A549 (cell line): ENCODE results near the gene EIF4E2. TPM values are rescaled to one million over a fixed set of nuclear protein-coding genes. Genes with fewer than 3 reads are reported as not detected.

Source experiments
- ATAC-seq, 2 experiments: fragments of 200-7000 bp in 1 of 2; fragments of >200 bp in 1 of 2; cut with Nextera tagmentation in 1 of 2; cut with Tn5 transposase in 1 of 2; 3 replicates each; pipeline versions ENCODE4 v1.8.0 to v1.9.1; 2018 to 2020; ENCODE audit warnings: mild to moderate bottlenecking in 1 of 2, moderate library complexity in 1 of 2
- CTCF ChIA-PET: fragments of 300-600 bp; sonication (Branson Sonifier 250); formaldehyde crosslinking; extraction: SDS; loops from one replicate; lab custom pipeline; 2021; ENCODE audit warnings: antibody characterized with exemption, inconsistent platforms; lab: Yijun Ruan, JAX
- POLR2A ChIA-PET: fragments of 350-600 bp; formaldehyde crosslinking; extraction: SDS; loops from one replicate; lab custom pipeline; 2021; ENCODE audit warnings: antibody characterized with exemption, inconsistent platforms; lab: Yijun Ruan, JAX
- DNase-seq, 2 experiments: peaks; one replicate each; pipeline versions ENCODE4 v3.0.0 to v3.0.0-alpha.2; 2011 to 2016; ENCODE audit warnings: low read depth in 1 of 2, low spot score in 1 of 2
- FAIRE-seq: peaks from 2 replicates; lab custom pipeline; 2011; peaks lifted over from hg19 to GRCh38; lab: Jason Lieb, UNC
- H3K27ac ChIP-seq, 2 experiments: fragments of >200 bp; sonication (Bioruptor Twin); formaldehyde crosslinking; 3 replicates each; pipeline ENCODE4 v1.5.1; 2016 to 2017
- H3K4me1 ChIP-seq: fragments of >200 bp; sonication (Bioruptor Twin); formaldehyde crosslinking; 3 replicates; pipeline ENCODE4 v1.6.1; 2016
- H3K4me2 ChIP-seq: fragments of >200 bp; sonication (Bioruptor Twin); formaldehyde crosslinking; 3 replicates; pipeline ENCODE4 v1.6.1; 2016
- H3K4me3 ChIP-seq: fragments of >200 bp; sonication (Bioruptor Twin); formaldehyde crosslinking; 3 replicates; pipeline ENCODE4 v1.5.1; 2016
- H3K9me3 ChIP-seq: fragments of >200 bp; sonication (Bioruptor Twin); formaldehyde crosslinking; 3 replicates; pipeline ENCODE4 v1.6.1; 2016
- CBX2 ChIP-seq: fragments of 200-600 bp; sonication (generic); IDR thresholded peaks from 2 replicates; pipeline ENCODE4 v1.6.1; 2016; ENCODE audit warnings: low read depth, mild to moderate bottlenecking, borderline replicate concordance
- CEBPB ChIP-seq, 2 experiments: fragments of >200 bp in 1 of 2; sonication (Bioruptor Twin) in 1 of 2; formaldehyde crosslinking in 1 of 2; IDR thresholded peaks; 2 replicates each; pipeline ENCODE4 v1.6.1; 2012 to 2016
- CHD4 ChIP-seq: fragments of 200-600 bp; sonication (generic); IDR thresholded peaks from 2 replicates; pipeline ENCODE4 v1.6.1; 2016; ENCODE audit warnings: antibody characterized with exemption, mild to moderate bottlenecking, borderline replicate concordance
- EP300 ChIP-seq, 2 experiments: fragments of >200 bp; sonication (Bioruptor Twin); formaldehyde crosslinking; IDR thresholded peaks; 2 replicates in 1 of 2; 3 replicates in 1 of 2; pipeline ENCODE4 v1.6.1; 2016 to 2017
- FOSL2 ChIP-seq, 2 experiments: fragments of 450-650 bp in 1 of 2; fragments of >200 bp in 1 of 2; sonication (Bioruptor Twin) in 1 of 2; formaldehyde crosslinking; IDR thresholded peaks; 2 replicates each; pipeline versions ENCODE4 v1.5.0 to v1.6.1; 2016 to 2020; ENCODE audit warnings: mild to moderate bottlenecking in 1 of 2, moderate library complexity in 1 of 2
- FOXS1 ChIP-seq: fragments of 250-450 bp; sonication (Bioruptor Pico); IDR thresholded peaks from 2 replicates; pipeline ENCODE4 v1.5.0; 2020; ENCODE audit warnings: mild to moderate bottlenecking, moderate library complexity
- HDAC2 ChIP-seq: fragments of 200-600 bp; sonication (generic); IDR thresholded peaks from 2 replicates; pipeline ENCODE4 v1.6.1; 2016
- HEYL ChIP-seq: fragments of 250-450 bp; sonication (Bioruptor Pico); IDR thresholded peaks from 2 replicates; pipeline ENCODE4 v1.8.0; 2021; ENCODE audit warnings: mild to moderate bottlenecking, moderate library complexity
- HOXA7 ChIP-seq: fragments of 250-450 bp; sonication (Bioruptor Pico); IDR thresholded peaks from 2 replicates; pipeline ENCODE4 v1.5.0; 2020; ENCODE audit warnings: mild to moderate bottlenecking, moderate library complexity
- HOXB13 ChIP-seq: fragments of 250-450 bp; sonication (Bioruptor Pico); IDR thresholded peaks from 2 replicates; pipeline ENCODE4 v1.5.0; 2020; ENCODE audit warnings: low read depth, mild to moderate bottlenecking, moderate library complexity
- JUN ChIP-seq, 2 experiments: fragments of >200 bp; sonication (Bioruptor Twin); formaldehyde crosslinking; IDR thresholded peaks; 2 replicates in 1 of 2; 3 replicates in 1 of 2; pipeline ENCODE4 v1.6.1; 2016 to 2017
- JUNB ChIP-seq: fragments of >200 bp; sonication (Bioruptor Twin); formaldehyde crosslinking; IDR thresholded peaks from 2 replicates; pipeline ENCODE4 v1.6.1; 2016
- KDM1A ChIP-seq: fragments of 200-600 bp; sonication (generic); IDR thresholded peaks from 2 replicates; pipeline ENCODE4 v1.6.1; 2016; ENCODE audit warnings: low read depth, mild to moderate bottlenecking
- MAFK ChIP-seq: fragments of 450-650 bp; IDR thresholded peaks from 2 replicates; pipeline ENCODE4 v1.6.1; 2014; ENCODE audit not compliant: partially characterized antibody
- NFE2L2 ChIP-seq: fragments of 150-350 bp; conservative IDR thresholded peaks from 2 replicates; pipeline ENCODE4 v1.6.1; 2014; ENCODE audit warnings: low read length
- NPAS2 ChIP-seq: fragments of 250-450 bp; sonication (Bioruptor Pico); IDR thresholded peaks from 2 replicates; pipeline ENCODE4 v1.8.0; 2022; ENCODE audit warnings: mild to moderate bottlenecking, moderate library complexity, borderline replicate concordance
- NR3C1 ChIP-seq: fragments of >200 bp; sonication (Bioruptor Twin); formaldehyde crosslinking; IDR thresholded peaks from 3 replicates; pipeline ENCODE4 v1.6.1; 2017
- POLR2A ChIP-seq: IDR thresholded peaks from 2 replicates; pipeline ENCODE4 v1.6.1; 2012; ENCODE audit warnings: mild to moderate bottlenecking, low read length
- POLR2AphosphoS2 ChIP-seq: conservative IDR thresholded peaks from 2 replicates; pipeline ENCODE4 v1.6.1; 2012; ENCODE audit warnings: low read length, improper control_type of control experiment, inconsistent platforms
- RARB ChIP-seq: fragments of 250-450 bp; sonication (Bioruptor Pico); IDR thresholded peaks from 2 replicates; pipeline ENCODE4 v1.8.0; 2021; ENCODE audit warnings: mild to moderate bottlenecking, moderate library complexity
- RCOR1 ChIP-seq: fragments of 150-350 bp; IDR thresholded peaks from 2 replicates; pipeline ENCODE4 v1.6.1; 2014; ENCODE audit warnings: antibody characterized with exemption, low read length, low read depth
- RFX5 ChIP-seq: fragments of 450-650 bp; IDR thresholded peaks from 2 replicates; pipeline ENCODE4 v1.7.1; 2014; ENCODE audit warnings: antibody characterized with exemption, mild to moderate bottlenecking, moderate library complexity
- SMC3 ChIP-seq: fragments of >200 bp; sonication (Bioruptor Twin); formaldehyde crosslinking; IDR thresholded peaks from 3 replicates; pipeline ENCODE4 v1.6.1; 2018; ENCODE audit warnings: inconsistent platforms
- TFCP2L1 ChIP-seq: fragments of 250-450 bp; sonication (Bioruptor Pico); IDR thresholded peaks from 2 replicates; pipeline ENCODE4 v1.5.0; 2021; ENCODE audit warnings: mild to moderate bottlenecking
- ZC3H11A ChIP-seq: fragments of 450-650 bp; IDR thresholded peaks from 2 replicates; pipeline ENCODE4 v1.6.1; 2014; ENCODE audit warnings: antibody characterized with exemption, mild to moderate bottlenecking
- ZFP36 ChIP-seq: fragments of 450-650 bp; IDR thresholded peaks from 2 replicates; pipeline ENCODE4 v1.6.1; 2014; ENCODE audit warnings: borderline replicate concordance; ENCODE audit not compliant: partially characterized antibody
- ZNF302 ChIP-seq: fragments of 250-450 bp; sonication (Bioruptor Pico); IDR thresholded peaks from 2 replicates; pipeline ENCODE4 v1.9.0; 2021; ENCODE audit warnings: inconsistent platforms, mild to moderate bottlenecking, moderate library complexity
- WGBS: methylation state at CpG from one replicate; pipeline ENCODE4 v1.1.6; 2017; ENCODE audit errors: missing lambda C conversion rate; 5-methylcytosine and 5-hydroxymethylcytosine counted together
- polyA plus RNA-seq, 4 experiments: library from polyadenylated mRNA; depleted of rRNA in 3 of 4; stranded (reverse); fragments of >200 nt; fragmentation: RNase III in 1 of 4; extraction: RNeasy Plus Mini Kit Qiagen cat#74134 plus additional on column Dnase treatment in 1 of 4; gene quantifications; 2 replicates in 3 of 4; 3 replicates in 1 of 4; pipeline ENCODE4 v1.2.3, GENCODE V29; 2011 to 2017
- TF ChIP-seq, protein P1 (sequence below): IDR thresholded peaks from 2 replicates; pipeline ENCODE4 v1.6.1; 2012; ENCODE audit warnings: low read depth, borderline replicate concordance
- TF ChIP-seq, protein P2 (sequence below): fragments of 200-600 bp; sonication (generic); IDR thresholded peaks from 2 replicates; pipeline ENCODE4 v1.6.1; 2016; ENCODE audit warnings: antibody characterized with exemption, mild to moderate bottlenecking, moderate library complexity
- TF ChIP-seq, protein P3 (sequence below): fragments of 250-450 bp; sonication (Bioruptor Pico); IDR thresholded peaks from 2 replicates; pipeline ENCODE4 v1.5.0; 2020; ENCODE audit warnings: low read depth, mild to moderate bottlenecking, moderate library complexity

EIF4E2 gene
- polyA plus RNA-seq, 2 of the 4 experiments (the other 2 are of a cell fraction): 49.1 to 177 TPM

DNA sequence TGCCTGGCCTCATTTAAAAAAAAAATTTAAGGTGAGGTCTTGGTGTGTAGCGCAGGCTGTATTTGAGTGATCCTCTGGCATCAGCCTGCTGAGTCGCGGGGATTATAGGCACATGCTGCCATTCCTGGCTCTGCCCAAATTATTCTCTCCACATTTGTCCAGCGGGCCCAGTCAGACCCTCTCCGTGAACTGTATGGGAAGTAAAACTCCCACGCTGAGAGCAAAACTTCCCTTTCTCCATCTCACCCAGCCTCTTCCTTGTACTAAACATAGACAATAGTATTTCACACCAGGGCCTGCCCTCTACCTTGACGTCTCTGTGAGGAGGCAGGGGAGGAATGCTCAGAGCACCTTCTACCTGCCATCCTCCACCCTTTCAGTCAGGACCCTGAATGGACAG lies 37.0 kb downstream of the EIF4E2 start (continued):
- no peak for TF ChIP-seq RARB (CRISPR knock-in tag)

DNA sequence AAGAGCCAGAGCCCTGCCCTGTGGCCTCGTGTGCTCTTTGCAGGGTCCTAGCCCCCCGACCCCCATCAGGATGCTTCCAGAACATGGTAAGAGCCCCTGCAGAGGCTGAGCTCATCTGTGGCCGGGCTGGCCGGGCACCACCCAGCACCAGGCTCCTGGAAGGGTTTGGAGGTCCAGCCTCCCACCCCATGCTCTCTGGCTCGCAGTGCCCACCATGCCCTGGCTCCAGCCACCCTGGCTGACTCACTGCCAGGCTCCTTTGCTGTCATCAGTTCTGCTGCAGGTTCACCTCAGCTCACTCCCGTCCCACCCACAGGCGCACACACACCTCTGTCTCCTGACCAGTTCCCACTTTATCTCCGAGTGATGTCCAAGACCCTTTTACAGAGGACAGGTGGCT lies 37.5 kb downstream of the EIF4E2 start:
- CTCF ChIA-PET: no interaction called here
- no peak overlapping the region for H3K4me2 ChIP-seq
- FAIRE-seq (no peak), ATAC-seq (peak in 1 of 2 experiments; percentile 8; a peak in 1 of 6 replicates), DNase-seq (no peak)
- WGBS: 86% methylated on average over 5 of the region's 8 CpGs
- POLR2A ChIA-PET: no interaction called here
- no peak overlapping the region for H3K4me3 ChIP-seq
- H3K4me1 ChIP-seq: peaks cover 25% of the 10 kb centered on the region
- H3K9me3 ChIP-seq: no peaks in the 10 kb centered on the region
- peak overlapping the region in 1 of 2 experiments; percentile 79; a peak in 4 of 6 replicates for H3K27ac ChIP-seq
- TF ChIP-seq ZNF302 (CRISPR knock-in tag) (no peak), CEBPB (IDR thresholded peaks at IDR 0.05) (no peak), NPAS2 (no peak), CHD4 (no peak), RCOR1 (no peak), FOSL2 (IDR thresholded peaks at IDR 0.05) (no peak), FOSL2 (CRISPR knock-in tag; IDR thresholded peaks at IDR 0.05) (no peak), RFX5 (no peak), EP300 (IDR thresholded peaks at IDR 0.05) (no peak), HEYL (no peak), POLR2A (no peak), CBX2 (no peak), JUN (IDR thresholded peaks at IDR 0.05) (no peak), POLR2AphosphoS2 (no peak), TFCP2L1 (no peak), HOXB13 (CRISPR knock-in tag) (no peak), HDAC2 (no peak)
- TF ChIP-seq, protein P1, sequence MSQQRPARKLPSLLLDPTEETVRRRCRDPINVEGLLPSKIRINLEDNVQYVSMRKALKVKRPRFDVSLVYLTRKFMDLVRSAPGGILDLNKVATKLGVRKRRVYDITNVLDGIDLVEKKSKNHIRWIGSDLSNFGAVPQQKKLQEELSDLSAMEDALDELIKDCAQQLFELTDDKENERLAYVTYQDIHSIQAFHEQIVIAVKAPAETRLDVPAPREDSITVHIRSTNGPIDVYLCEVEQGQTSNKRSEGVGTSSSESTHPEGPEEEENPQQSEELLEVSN: no peak
- TF ChIP-seq, protein P2, sequence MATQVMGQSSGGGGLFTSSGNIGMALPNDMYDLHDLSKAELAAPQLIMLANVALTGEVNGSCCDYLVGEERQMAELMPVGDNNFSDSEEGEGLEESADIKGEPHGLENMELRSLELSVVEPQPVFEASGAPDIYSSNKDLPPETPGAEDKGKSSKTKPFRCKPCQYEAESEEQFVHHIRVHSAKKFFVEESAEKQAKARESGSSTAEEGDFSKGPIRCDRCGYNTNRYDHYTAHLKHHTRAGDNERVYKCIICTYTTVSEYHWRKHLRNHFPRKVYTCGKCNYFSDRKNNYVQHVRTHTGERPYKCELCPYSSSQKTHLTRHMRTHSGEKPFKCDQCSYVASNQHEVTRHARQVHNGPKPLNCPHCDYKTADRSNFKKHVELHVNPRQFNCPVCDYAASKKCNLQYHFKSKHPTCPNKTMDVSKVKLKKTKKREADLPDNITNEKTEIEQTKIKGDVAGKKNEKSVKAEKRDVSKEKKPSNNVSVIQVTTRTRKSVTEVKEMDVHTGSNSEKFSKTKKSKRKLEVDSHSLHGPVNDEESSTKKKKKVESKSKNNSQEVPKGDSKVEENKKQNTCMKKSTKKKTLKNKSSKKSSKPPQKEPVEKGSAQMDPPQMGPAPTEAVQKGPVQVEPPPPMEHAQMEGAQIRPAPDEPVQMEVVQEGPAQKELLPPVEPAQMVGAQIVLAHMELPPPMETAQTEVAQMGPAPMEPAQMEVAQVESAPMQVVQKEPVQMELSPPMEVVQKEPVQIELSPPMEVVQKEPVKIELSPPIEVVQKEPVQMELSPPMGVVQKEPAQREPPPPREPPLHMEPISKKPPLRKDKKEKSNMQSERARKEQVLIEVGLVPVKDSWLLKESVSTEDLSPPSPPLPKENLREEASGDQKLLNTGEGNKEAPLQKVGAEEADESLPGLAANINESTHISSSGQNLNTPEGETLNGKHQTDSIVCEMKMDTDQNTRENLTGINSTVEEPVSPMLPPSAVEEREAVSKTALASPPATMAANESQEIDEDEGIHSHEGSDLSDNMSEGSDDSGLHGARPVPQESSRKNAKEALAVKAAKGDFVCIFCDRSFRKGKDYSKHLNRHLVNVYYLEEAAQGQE: no peak

DNA sequence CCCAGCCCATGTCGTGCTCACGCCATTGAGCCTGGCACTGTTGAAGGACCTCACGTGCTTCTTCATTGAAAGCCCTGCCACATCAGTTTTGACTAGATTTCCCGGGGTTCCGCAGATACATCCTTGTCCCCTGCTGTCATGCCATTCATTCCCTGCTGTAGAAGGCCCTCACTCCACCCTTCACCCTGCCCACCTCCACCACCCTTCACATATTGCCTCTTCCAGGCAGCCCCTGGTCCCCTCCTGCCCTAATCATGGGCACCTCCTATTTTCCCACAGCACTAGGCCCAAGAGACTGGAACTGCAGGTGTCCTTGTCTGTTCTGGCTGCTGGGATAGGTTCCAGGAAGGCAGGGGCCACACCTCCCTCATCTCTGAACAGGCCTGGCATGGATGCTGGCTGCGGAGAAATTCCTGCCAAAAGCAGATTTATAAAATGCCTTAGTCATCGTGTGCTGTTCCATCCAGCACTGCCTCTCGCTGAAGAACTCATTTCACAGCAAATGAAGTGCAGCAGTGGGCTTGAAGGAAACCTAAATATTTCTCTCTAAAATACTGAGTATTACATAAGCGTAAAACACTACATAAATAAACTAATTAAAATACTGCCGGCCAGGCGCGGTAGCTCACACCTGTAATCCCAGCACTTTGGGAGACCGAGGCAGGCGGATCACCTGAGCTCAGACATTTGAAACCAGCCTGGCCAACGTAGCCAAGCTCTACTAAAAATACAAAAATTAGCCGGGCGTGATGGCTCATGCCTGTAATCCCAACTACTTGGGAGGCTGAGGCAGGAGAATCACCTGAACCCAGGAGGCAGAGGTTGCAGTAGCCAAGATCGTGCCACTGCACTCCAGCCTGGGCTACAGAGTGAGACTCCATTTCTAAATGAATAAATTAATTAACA lies 38.4 kb downstream of the EIF4E2 start:
- FAIRE-seq (no peak), DNase-seq (peak; percentile 20 to 56), ATAC-seq (peak; percentile 57 to 71; a peak in 5 of 6 replicates)
- no peak overlapping the region for H3K4me3 ChIP-seq
- H3K9me3 ChIP-seq: no peaks in the 10 kb centered on the region
- H3K4me1 ChIP-seq: peaks cover 31% of the 10 kb centered on the region
- peak overlapping the region; percentile 64 to 79 for H3K27ac ChIP-seq
- CTCF ChIA-PET: interaction anchor here (1.0 kb wide), 1 partner anchor 19 kb away, joined by 6 read pairs; no protein-coding TSS in a partner anchor
- 83% methylated on average over 18 of the region's 18 CpGs for WGBS
- TF ChIP-seq HDAC2: no peak
- TF ChIP-seq MAFK: peak; percentile 85
- no peak for TF ChIP-seq KDM1A
- no peak for TF ChIP-seq ZC3H11A
- TF ChIP-seq JUNB: no peak
- TF ChIP-seq NR3C1: no peak
- TF ChIP-seq, protein P3, sequence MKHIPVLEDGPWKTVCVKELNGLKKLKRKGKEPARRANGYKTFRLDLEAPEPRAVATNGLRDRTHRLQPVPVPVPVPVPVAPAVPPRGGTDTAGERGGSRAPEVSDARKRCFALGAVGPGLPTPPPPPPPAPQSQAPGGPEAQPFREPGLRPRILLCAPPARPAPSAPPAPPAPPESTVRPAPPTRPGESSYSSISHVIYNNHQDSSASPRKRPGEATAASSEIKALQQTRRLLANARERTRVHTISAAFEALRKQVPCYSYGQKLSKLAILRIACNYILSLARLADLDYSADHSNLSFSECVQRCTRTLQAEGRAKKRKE: no peak
- TF ChIP-seq HOXA7 (CRISPR knock-in tag): no peak
- TF ChIP-seq FOSL2 (IDR thresholded peaks at IDR 0.05): no peak
- TF ChIP-seq FOSL2 (CRISPR knock-in tag; IDR thresholded peaks at IDR 0.05): no peak
- peak; percentile 55 for TF ChIP-seq NFE2L2
- TF ChIP-seq POLR2AphosphoS2: no peak
- no peak for TF ChIP-seq SMC3
- TF ChIP-seq FOXS1 (CRISPR knock-in tag): no peak
- TF ChIP-seq RARB (CRISPR knock-in tag): no peak
- TF ChIP-seq ZFP36: no peak
- TF ChIP-seq POLR2A: no peak
- peak overlapping the region; percentile 44 for H3K4me2 ChIP-seq
- POLR2A ChIA-PET: no interaction called here
